HG02798 (cell line): ENCODE results near the gene RIOK2.
A peak's percentile ranks its signal among the peaks of the same experiment; 100 is the strongest.
"Not testable (repeated sequence)": the region's sequence is repeated elsewhere in the genome, so short reads cannot be mapped to it uniquely, and the experiment has no call there.

Experiments
- ATAC-seq: cut with Tn5 transposase; IDR thresholded peaks from one replicate; pipeline ENCODE4 v1.9.1; 2021; ENCODE audit warnings: mild to moderate bottlenecking; ENCODE audit not compliant: unreplicated experiment, poor library complexity

Gene RIOK2

GRCh38 chr5:97183100-97183929 is at the start of gene RIOK2:
Gene RIOK2 (minus strand): TSS chr5:97183247. CDS start chr5:97183191, 56 bp downstream.
- peak; percentile 93 for ATAC-seq

- peak; percentile 94 for ATAC-seq
These were observed 48.1 kb upstream of the RIOK2 start for GRCh38 chr5:97231025-97231636.

GRCh38 chr5:97229688-97230285 is 46.7 kb upstream of the RIOK2 start:
- no peak for ATAC-seq

GRCh38 chr5:97229196-97229595 is 46.1 kb upstream of the RIOK2 start:
- ATAC-seq = no peak

GRCh38 chr5:97225222-97225621 is 42.2 kb upstream of the RIOK2 start:
- ATAC-seq = no peak

GRCh38 chr5:97224112-97224750 is 41.2 kb upstream of the RIOK2 start:
- ATAC-seq = no peak

- no peak for ATAC-seq
These were observed 40.5 kb upstream of the RIOK2 start for GRCh38 chr5:97223596-97223995.

GRCh38 chr5:97209343-97209742 is 26.3 kb upstream of the RIOK2 start:
- no peak for ATAC-seq

- no peak for ATAC-seq
These were observed 25.7 kb upstream of the RIOK2 start for GRCh38 chr5:97208714-97209113.

- no peak for ATAC-seq
These were observed 25.2 kb upstream of the RIOK2 start for GRCh38 chr5:97208184-97208713.

GRCh38 chr5:97194366-97194765 is 11.3 kb upstream of the RIOK2 start:
- ATAC-seq = no peak

GRCh38 chr5:97193355-97193688 is 10.3 kb upstream of the RIOK2 start:
- ATAC-seq = no peak

- ATAC-seq = peak; percentile 86
These were observed 9.7 kb upstream of the RIOK2 start for GRCh38 chr5:97192580-97193354.

GRCh38 chr5:97191893-97192292 is 8.8 kb upstream of the RIOK2 start:
- ATAC-seq = no peak

- not testable (repeated sequence) for ATAC-seq
These were observed 6.5 kb upstream of the RIOK2 start for GRCh38 chr5:97189523-97189922.

GRCh38 chr5:97183930-97184213 is 825 bp upstream of the RIOK2 start:
- ATAC-seq = no peak

- no peak for ATAC-seq
These were observed 412 bp downstream of the RIOK2 start for GRCh38 chr5:97182571-97183099.

- ATAC-seq = no peak
These were observed 1.0 kb downstream of the RIOK2 start for GRCh38 chr5:97181856-97182545.

- not testable (repeated sequence) for ATAC-seq
These were observed 3.6 kb downstream of the RIOK2 start for GRCh38 chr5:97179457-97179856.
